Activated gamma-delta T cell treated with anti-CD3 and anti-CD28 coated beads, Interleukin-2, amount 50 U/mL, for 16 hours (primary cell): ENCODE measurements around the gene PRRX2.

Experiments used
- DNase-seq: peaks from one replicate; pipeline ENCODE4 v3.0.0-alpha.2; 2020; ENCODE audit warnings: low read depth

PRRX2 gene

DNA sequence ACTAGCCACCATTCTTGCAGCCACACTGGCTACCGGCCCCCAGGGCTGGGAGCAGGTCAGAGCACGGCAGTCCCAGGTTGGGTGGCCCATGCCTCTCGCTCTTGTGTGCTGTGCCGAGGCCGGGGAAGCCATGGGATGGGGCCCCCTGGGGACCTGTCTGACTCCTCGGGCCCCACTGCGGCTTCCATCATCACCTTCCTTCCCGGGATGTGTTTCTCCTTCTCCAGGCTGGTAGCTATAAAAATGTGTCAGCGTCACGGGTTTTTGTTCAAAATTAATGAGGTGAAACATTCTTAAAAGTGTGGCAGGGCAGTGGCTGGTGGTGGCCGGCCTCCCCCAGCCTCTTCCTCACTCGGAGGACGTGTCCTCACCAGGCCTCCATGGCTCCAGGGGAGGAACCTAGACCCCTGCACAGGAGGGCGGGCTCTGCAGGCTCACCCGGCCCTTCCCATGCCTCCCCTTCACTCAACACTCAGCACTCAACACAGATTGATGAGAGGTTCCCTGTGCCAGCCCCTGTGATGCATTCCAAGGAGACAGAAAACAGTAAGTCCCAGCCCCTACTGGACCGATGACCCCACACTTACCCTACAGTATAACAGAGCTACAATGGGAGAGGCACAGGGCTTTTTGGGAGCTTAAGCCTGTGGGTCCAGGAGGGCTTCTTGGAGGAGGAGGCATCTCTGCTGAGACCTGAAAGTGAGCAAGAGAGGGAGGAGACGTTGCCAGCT is 44.2 kb downstream of the PRRX2 start:
- no peak for DNase-seq

DNA sequence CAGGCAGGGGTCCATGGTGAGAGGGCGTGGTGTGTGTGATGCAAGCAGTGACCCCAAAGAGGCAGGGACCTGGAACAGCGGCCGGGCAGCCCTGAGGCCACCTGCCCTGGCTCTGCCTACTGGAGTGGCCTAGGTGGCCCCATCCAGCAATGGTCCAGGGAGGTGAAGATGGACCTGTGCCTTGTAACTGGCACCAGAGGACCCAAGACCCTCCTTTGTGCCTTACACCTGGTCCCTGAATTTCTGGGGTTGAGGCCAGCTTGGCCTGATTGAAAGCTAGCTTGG is 44.7 kb downstream of the PRRX2 start:
- no peak for DNase-seq

DNA sequence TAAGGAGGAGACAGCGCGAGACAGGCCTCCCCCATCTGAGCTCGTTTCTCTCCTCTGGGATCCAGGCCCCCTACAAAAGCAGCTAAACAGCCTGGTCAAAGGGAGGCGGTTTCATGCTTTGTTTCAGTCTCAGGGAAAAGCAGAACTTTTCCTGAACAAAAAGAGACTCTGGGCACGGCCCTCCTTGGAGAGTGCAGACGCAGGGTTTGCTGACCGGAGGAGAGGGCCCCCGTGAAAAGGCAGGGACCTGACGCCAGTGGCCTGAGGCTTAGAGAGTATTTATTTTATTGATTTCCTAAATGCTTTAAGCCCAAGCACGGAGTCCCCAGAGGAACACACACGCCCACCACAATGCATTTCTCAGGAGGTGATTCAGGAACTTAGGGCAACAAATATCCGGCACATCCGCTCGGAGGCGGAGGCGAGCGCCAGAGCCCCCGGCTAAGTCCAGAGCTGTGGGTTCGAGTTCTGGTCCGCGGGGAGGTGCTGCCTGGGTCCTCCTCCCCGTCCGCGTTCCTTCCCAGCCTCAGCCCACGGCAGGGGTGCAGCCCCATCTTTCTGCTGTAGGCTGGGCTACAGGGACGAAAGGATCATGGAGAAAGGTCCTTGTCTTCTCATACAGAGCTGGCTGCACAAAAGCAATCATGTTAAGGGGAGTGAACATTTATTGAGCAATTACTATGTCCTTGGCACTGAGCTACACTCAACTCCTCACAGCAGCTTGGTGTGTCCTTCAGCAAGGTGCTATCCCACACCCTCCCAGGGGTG is 47.4 kb downstream of the PRRX2 start:
- DNase-seq: no peak

DNA sequence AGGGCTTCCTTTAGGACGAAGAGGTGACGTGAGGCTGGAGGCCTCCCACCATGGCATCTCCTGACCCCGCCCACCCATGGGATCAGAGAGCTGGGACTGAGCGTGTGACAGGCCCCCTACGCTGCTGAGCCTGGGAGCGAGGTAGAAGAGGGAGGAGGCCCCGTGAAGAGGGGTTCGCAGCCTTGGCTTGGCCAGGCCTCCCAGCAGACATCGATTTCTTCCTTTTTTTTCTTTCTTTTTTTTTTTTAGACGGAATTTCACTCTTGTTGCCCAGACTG is 47.9 kb downstream of the PRRX2 start:
- DNase-seq: no peak

DNA sequence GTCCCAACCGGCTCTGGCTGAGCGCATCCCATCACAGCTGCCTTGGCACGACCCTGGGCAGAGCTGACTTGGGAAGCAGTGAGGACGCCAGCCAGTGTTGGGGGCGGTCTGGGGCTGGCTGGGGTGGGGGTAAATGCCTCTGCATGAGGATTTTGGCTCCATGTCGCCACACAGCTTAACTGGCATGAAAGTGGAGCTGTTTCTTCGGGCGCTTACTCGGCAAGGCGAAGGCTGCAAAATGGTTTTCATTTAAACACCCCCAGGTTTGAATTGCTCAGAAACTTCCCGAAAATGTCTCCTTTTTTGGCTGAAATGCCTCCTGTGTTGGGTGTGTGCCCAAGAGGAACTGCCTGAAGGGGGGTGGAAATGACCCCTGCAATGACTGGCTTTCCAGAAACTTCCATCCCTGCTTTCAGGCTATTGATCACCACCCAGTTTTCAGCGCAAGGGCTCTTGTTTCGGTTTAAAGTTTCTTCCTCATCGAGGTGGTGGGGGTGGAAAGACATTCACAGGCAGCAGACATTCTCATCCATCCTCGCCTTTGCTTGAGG is 49.1 kb downstream of the PRRX2 start:
- DNase-seq: no peak

DNA sequence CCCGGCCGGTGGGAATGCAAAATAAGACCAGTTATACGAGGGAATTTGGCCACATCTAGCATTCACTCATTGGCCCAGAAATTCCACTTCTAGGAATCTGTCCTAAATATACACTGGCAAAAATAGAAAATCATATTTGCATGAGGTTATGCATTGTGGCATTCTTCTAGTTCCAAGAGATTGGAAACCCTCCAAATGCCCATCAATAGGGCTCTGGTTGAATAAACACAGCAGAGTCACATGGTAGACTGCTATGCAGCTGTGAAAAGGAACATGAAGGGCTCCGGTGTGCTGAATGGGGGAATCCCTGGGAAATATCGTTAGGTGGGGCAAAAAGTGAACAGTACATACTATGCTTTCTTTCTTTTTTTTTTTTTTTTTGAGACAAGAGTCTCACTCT is 50.6 kb downstream of the PRRX2 start:
- DNase-seq: no peak

DNA sequence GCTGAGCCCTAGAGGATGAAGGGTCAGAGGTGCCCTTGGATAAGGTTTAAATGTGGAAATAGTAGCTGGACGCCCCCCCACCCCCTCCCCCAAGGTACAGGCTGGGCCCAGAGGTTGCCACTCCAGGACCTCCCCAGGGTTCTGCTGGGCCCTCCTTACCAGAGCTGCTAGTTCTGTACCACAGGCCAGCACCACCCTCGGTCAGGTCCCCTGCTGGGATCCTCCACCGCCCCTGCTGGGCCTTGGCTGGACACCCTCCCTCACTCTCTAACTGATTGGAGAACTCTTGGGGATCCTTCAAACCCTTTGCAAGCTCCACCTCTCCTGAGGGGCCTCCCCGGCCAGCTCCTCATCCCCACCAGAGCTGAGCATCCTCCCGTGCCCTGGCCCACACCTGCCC is 52.5 kb downstream of the PRRX2 start:
- no peak for DNase-seq

DNA sequence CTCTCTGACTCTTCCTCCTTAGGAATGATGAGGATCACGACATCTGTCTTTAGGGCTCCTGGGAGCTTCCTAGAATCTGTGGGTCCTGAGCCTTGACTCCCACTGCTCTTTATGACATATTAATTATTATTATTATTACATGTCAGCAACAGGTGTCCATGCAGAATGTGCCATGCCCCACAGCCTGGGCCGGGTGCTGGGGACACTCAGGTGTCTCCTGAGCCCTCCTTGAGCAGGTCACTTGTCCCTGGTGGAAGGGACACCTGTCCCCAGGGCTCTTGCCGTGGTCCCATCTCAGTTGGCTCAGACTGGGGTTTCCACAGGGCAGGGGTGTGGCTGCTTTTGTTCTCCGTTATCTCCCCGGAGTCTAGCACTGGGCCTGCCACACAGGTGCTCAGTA is 53.2 kb downstream of the PRRX2 start:
- no peak for DNase-seq

DNA sequence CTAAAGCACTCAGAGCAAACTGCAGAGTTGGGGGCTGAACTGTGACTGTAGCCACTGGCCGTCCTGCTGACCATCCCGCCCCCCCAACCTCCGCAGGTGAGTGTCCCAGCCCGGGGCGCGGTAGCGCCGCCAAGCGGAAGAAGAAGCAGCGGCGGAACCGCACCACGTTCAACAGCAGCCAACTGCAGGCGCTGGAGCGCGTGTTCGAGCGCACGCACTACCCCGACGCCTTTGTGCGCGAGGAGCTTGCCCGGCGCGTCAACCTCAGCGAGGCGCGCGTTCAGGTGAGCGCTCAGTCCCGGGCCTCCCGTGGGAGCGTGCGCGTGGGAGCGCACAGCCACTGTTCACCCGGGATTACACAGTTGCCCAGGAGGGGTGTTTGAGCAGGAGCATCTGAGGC is 53.7 kb downstream of the PRRX2 start:
- no peak for DNase-seq

DNA sequence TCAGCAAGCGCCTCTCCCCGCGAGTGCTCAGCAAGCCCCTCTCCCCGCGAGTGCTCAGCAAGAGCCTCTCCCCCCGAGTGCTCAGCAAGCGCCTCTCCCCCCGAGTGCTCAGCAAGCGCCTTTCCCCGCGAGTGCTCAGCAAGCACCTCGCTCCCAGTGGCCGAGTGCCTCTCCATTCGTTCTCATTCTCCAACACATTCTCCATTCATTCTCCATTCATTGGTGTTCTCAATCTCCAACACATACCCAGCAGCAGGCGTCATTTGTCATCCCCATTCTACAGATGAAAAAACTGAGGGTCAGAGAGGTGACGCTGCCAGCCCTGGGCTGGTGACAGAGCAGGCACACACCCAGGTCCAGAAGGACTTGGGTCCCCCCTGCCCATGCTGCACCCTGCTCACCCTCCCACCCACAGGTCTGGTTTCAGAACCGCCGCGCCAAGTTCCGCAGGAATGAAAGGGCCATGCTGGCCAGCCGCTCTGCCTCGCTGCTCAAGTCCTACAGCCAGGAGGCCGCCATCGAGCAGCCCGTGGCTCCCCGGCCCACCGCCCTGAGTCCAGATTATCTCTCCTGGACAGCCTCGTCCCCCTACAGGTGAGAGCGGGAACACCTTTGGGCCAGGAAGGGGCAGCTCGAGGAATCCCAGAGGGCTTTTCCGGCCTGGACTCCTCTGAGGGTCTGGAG is 54.9 kb downstream of the PRRX2 start:
- no peak for DNase-seq

DNA sequence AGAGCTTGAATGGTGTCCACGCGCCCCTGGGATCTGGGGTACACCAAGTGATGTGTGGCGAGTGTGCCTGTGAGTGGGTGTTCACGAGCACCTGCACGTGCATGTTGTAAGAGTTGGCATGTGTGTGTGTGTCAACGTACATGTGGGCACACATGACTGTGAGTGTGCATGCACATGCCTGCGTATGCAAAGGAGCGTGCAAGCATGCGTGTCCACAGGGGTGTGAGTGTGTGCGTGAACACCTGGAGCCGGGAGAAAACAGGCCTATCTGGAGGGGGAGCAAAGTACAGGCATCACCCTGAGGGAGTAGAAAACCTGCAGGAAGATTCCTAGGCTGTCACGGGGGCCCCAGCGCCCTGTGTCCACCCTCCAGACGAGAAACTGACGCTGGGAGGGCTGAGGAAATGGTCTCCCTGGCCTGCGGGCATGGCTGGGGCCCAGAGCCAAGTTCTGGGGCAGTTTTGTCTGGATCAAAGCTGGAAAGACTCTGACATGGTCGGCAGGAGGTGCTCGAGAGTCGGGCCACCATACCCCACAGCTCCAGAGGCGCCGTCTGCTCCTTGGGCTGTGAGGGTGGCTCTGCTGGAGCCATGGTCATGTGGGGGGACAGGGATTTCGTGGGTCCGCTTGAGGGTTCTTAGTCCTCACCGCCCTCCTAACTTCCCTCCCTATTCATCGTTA is 55.6 kb downstream of the PRRX2 start:
- no peak for DNase-seq

DNA sequence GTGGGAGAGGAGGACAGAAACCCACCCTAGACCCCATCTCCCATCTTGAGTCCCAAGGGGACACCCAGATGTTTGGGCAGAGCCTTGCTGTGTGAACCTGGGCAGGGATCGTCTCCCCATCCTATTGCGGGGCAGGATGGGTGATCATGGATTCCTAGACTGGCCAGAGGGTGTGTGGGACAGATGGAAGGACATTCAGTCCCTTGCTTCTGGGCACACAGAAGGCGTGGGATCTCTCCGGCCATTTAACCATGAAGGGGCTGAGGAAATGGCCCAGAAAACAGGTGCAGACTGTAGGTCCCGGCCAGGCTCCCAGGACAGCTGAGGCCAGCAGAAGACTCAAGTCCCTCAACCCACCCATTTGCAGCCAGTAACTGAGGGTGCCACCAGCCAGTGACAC is 57.5 kb downstream of the PRRX2 start:
- DNase-seq: no peak

DNA sequence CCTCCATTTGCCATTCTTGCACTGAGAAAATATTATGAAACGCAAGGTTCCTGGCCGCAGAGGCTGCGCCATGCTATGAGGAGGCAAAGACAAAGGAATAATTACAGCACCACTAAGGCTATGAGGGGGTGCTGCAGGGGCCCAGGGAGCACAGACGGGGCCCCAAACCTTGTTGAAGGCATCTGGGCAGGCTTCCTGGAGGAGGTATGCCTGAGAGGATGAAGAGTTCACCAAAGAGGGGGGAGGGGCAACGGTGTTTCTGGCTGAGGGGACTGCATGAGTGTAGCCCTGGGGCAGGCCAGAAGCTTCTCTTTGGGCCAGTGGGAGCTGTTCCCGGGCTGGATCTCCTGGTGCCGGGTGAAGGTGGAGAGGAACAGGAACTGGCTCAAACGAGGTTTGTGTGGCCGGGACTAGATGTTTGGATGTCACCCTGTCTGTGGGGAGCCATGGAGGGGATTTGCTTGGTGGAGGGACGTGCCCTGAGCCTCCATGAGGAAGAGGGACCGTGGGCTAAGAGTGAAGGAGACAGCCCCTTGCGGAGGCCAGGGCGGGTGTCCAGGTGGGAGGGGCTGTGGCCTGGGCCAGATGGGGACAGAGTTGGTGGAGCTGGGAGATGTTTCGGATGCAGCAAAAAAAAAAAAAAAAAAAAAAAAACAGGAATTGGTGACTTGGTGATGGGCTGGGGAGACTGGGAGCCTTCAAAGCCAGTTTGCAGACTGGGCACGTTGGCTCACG is 59.2 kb downstream of the PRRX2 start:
- no peak for DNase-seq

DNA sequence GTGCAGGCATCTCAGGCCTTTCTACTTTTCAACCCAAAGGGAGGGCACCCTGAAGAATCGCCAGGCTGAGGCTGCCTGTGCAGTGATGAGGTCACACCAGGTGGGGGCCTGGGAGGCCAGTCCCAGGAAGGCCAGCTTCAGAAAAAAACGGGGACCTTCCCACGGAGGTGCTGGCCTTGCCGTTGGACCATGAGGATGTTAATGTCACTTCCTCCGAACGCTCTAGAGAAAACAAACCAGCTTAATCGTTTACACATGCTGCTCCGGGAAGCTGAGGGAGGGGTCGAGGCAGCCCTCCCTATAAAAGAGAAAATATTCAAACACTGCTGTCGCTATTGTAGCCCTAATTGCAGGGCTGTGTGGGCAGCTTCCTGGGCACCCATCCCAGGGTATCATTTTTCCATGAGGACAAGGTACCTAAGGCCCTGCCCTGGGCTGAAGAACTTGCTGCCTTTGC is 60.4 kb downstream of the PRRX2 start:
- DNase-seq: no peak

DNA sequence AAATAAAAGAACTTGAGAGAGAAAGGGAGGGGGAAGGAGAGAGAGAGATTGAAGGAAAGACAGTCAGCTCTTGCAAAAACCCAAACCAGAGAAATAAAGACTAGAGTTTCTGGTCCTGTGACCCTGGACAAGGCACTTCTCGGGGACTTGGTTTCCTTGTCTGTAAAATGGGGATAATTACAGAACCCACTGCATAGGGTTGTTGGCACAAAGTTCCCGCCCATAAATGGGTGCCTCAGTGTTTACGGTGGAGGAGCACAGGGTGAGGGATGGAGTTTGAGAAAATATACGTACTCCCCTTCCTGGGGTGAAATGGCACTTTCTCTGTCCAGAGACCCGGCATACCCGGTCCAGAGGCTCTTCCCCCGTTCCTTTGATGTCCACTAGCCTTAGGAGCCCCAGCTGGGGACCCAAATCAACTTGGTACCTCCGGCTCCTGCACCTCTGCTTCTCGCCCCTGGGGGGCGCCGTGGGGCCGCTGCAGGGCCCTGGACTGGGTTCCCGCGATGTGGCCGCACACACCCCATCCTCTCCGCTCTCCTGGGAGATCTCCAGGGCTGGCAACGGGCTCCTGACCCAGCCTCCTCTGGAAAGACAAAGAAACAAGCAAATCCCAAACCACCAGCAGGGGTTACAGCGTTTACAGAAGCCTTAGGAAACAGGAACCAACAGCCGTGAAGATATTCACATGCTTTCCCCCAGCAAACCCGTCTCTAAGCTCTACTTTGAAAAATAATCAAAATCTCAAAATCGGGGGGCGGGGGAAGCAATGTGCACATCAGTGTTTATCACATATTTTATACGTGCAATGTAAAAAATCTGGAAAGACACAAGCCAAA is 61.1 kb downstream of the PRRX2 start:
- DNase-seq: peak; percentile 25

DNA sequence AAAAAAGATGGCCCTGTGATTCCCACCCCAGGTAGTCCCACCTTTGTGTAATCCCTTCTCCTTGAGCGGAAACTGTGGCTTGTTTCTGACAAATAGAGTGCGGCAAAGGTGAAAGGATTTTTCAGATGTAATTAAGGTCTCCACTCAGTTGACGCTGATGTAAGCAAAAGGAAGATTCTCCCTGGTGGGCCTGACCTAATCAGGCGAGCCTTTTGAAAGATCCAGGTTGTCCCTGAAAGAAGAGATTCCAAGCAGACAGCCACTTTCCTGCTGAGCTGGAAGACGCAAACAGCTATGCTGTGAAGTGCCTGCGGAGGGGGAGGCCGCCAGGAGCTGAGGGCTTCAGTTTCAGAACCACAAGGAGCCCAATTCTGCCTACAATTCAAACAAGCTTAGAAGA is 63.3 kb downstream of the PRRX2 start:
- no peak for DNase-seq

DNA sequence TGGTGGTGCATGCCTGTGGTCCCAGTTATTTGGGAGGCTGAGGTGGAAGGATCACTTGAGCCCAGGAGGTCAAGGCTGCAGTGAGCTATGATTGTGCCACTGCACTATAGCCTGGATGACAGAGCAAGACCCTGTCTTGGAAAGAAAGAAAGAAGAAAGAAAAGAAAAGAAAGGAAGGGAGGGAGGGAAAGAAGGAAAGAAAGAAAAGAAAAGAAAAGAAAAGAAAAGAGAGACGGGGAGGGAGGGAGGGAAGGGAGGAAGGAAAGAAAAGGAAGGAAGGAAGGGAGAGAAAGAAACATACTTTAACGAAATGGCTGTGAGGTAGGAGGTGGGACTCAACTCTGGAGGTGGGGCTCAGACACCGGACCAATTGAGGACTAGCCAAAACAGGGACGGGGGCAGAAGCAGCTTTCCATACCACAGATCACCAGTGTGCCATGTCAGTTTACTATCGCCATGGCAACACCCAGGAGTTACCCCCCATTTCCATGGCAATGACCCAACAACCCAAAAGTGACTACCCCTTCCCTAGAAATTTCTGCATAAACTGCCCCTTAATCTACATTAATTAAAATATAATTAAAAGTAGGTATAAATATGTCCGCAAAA is 66.1 kb downstream of the PRRX2 start:
- no peak for DNase-seq

DNA sequence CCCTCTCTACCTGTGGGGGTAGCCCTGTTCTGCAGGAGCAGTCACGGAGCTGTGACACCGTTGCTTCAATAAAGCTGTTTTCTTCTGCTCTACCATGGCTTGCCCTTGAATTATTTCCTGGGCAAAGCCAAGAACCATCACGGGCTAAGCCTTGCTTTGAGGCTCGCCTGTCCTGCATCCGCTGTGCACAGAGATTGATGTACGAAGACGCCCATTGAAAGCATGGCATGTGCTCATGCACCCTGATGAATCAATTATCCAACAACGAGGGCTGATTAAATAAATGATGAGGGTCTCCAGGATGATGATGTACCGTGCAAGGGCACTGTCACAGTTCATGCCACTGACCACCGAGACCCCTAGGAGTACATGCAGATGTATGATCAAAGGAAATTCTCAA is 66.7 kb downstream of the PRRX2 start:
- DNase-seq: no peak

DNA sequence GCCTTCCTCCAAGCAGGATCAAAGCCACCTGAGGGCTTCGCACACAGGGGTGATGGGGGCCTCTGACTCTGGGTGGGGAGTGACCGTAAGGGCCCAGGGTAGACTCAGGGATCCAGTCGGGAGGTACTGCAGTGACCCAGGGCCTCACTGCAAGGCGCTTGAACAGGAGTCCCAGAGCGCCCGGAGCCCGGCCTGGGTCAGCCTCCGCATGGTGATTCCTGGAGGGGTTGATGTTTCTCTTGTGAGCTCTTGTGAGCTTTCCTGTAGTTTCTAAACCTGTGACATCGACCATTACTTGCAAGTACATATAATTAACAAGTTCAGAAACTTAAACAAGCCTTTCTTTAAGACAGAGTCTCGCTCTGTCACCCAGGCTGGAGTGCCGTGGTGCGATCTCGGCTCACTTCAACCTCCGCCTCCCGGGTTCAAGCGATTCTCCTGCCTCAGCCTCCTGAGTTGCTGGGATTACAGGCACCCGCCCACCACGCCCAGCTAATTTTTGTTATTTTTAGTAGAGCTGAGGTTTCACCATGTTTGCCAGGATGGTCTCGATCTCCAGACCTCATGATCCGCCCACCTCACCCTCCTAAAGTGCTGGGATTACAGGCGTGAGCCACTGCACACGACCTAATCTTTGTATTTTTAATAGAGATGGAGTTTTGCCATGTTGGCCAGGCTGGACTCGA is 67.6 kb downstream of the PRRX2 start:
- no peak for DNase-seq

DNA sequence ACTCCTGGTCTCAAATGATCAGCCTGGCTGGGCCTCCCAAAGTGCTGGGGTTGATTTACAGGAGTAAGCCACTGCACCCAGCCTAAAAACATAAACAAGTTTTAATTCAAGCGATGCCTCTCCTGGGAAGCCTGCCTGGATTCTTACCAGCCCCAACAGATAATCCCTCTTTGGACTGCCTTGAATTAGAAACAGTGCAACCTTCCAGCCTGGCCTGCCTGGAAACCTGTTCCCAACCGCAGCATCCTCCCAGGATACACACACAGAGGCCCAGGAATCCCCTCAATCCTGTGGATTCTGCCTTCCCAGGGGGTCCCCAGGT is 68.1 kb downstream of the PRRX2 start:
- no peak for DNase-seq
